Measurements from ENCODE around the gene WDFY4.

The WDFY4 gene

GRCh38 chr10:48772059-48772458, 87.4 kb downstream of the WDFY4 start:
- DNase-seq (ENCODE audit: low read depth in 2 of 2), result no peak

- DNase-seq (ENCODE audit: low read depth in 2 of 2), result no peak
Measured at GRCh38 chr10:48773580-48773979, 88.9 kb downstream of the WDFY4 start.

- no peak for DNase-seq (ENCODE audit: low read depth in 2 of 2)
Measured at GRCh38 chr10:48774416-48775205, 89.9 kb downstream of the WDFY4 start.

- DNase-seq (ENCODE audit: low read depth in 2 of 2), result no peak
Measured at GRCh38 chr10:48775206-48775517, 90.5 kb downstream of the WDFY4 start.

- DNase-seq (ENCODE audit: low read depth in 2 of 2), result no peak
Measured at GRCh38 chr10:48776005-48776522, 91.4 kb downstream of the WDFY4 start.

- DNase-seq (ENCODE audit: low read depth in 2 of 2), result no peak
Measured at GRCh38 chr10:48776528-48776927, 91.9 kb downstream of the WDFY4 start.

- DNase-seq (ENCODE audit: low read depth in 2 of 2), result no peak
Measured at GRCh38 chr10:48777110-48777509, 92.4 kb downstream of the WDFY4 start.

GRCh38 chr10:48778193-48778857, 93.7 kb downstream of the WDFY4 start:
- DNase-seq (ENCODE audit: low read depth in 2 of 2), result no peak

- DNase-seq (ENCODE audit: low read depth in 2 of 2), result no peak
Measured at GRCh38 chr10:48779077-48779476, 94.4 kb downstream of the WDFY4 start.

GRCh38 chr10:48779546-48780152, 95.0 kb downstream of the WDFY4 start:
- no peak for DNase-seq (ENCODE audit: low read depth in 2 of 2)

- DNase-seq (ENCODE audit: low read depth in 2 of 2), result no peak
Measured at GRCh38 chr10:48780341-48780740, 95.7 kb downstream of the WDFY4 start.

GRCh38 chr10:48782386-48782785, 97.7 kb downstream of the WDFY4 start:
- DNase-seq (ENCODE audit: low read depth in 2 of 2), result no peak

GRCh38 chr10:48784031-48784430, 99.4 kb downstream of the WDFY4 start:
- no peak for DNase-seq (ENCODE audit: low read depth in 2 of 2)

GRCh38 chr10:48785796-48786195, 101.1 kb downstream of the WDFY4 start:
- no peak for DNase-seq (ENCODE audit: low read depth in 2 of 2)

GRCh38 chr10:48786606-48787282, 102.1 kb downstream of the WDFY4 start:
- DNase-seq (ENCODE audit: low read depth in 2 of 2), result no peak

- no peak for DNase-seq (ENCODE audit: low read depth in 2 of 2)
Measured at GRCh38 chr10:48788554-48788953, 103.9 kb downstream of the WDFY4 start.

- no peak for DNase-seq (ENCODE audit: low read depth in 2 of 2)
Measured at GRCh38 chr10:48789486-48790456, 105.1 kb downstream of the WDFY4 start.

GRCh38 chr10:48790457-48791044, 105.9 kb downstream of the WDFY4 start:
- no peak for DNase-seq (ENCODE audit: low read depth in 2 of 2)

GRCh38 chr10:48791267-48791928, 106.7 kb downstream of the WDFY4 start:
- DNase-seq (ENCODE audit: low read depth in 2 of 2), result no peak

GRCh38 chr10:48792121-48792520, 107.4 kb downstream of the WDFY4 start:
- no peak for DNase-seq (ENCODE audit: low read depth in 2 of 2)
